ENCODE results near the gene TLR8. TPM values are rescaled to one million over a fixed set of nuclear protein-coding genes. Genes with fewer than 3 reads are reported as not detected.

The TLR8 gene
- total RNA-seq, 4 donors from 2014 or later = 2.1 to 35.5 (median 7.9) TPM

- TF ChIP-seq, protein P1, sequence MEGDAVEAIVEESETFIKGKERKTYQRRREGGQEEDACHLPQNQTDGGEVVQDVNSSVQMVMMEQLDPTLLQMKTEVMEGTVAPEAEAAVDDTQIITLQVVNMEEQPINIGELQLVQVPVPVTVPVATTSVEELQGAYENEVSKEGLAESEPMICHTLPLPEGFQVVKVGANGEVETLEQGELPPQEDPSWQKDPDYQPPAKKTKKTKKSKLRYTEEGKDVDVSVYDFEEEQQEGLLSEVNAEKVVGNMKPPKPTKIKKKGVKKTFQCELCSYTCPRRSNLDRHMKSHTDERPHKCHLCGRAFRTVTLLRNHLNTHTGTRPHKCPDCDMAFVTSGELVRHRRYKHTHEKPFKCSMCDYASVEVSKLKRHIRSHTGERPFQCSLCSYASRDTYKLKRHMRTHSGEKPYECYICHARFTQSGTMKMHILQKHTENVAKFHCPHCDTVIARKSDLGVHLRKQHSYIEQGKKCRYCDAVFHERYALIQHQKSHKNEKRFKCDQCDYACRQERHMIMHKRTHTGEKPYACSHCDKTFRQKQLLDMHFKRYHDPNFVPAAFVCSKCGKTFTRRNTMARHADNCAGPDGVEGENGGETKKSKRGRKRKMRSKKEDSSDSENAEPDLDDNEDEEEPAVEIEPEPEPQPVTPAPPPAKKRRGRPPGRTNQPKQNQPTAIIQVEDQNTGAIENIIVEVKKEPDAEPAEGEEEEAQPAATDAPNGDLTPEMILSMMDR (IDR thresholded peaks at IDR 0.05; ENCODE audit: low read depth) = no peak
Measured at GRCh38 chrX:12971282-12972003, 65.0 kb downstream of the TLR8 start.

DNA sequence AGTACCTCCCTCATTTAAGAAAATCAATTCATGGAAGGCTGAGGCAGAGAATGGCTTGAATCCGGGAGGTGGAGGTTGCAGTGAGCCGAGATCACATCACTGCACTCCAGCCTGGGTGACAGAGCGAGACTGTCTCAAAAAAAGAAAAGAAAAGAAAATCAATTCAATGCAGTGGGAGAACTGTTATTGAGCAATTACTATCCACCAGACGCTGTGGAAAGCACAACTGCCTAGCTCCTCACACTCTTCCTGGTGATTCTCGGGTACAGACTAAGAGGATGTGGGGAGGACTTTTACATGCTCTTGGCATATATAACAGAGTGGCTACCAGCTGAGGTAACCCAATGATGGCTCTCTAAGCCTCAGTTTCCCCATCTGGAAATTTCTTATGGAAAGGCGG lies 65.8 kb downstream of the TLR8 start:
- TF ChIP-seq, protein P1 (IDR thresholded peaks at IDR 0.05; ENCODE audit: low read depth) = no peak

Other genes with a start within 250 kb of the TLR8 start
- gene PRPS2, start 115.2 kb upstream of the TLR8 start, total RNA-seq = 10 to 100 TPM; 17.8 to 56.6 (median 25.5) TPM
- gene TLR7, start 39.5 kb upstream of the TLR8 start, total RNA-seq = 1 to 10 TPM in 2 of 4 donors, under 1 TPM in 2; 0.19 to 5.3 (median 1.8) TPM
- 1,000 to 10,000 TPM; 3,003 to 8,971 (median 6,474) TPM for gene TMSB4X, start 68.5 kb downstream of the TLR8 start, total RNA-seq
- gene FAM9C, start 138.0 kb downstream of the TLR8 start, total RNA-seq = under 1 TPM in 2 of 4 donors, not detected in 2; 0.17 to 0.22 TPM